Sigmoid colon (tissue), 7 donors: ENCODE results near the gene PHF21A. TPM values are rescaled to one million over a fixed set of nuclear protein-coding genes. Genes with fewer than 3 reads are reported as not detected.

Experiments used
- DNase-seq: peaks from one replicate; pipeline ENCODE4 v3.0.0-alpha.2; 2019
- H3K27ac ChIP-seq, 4 donors: fragments of 200-600 bp; sonication (generic); one replicate each; pipeline ENCODE4 v1.5.1; 2016 to 2019; ENCODE audit warnings: mild to moderate bottlenecking in 1 of 4
- H3K27me3 ChIP-seq, 3 donors: fragments of 200-600 bp; sonication (generic); one replicate each; pipeline ENCODE4 v1.5.1; 2019; ENCODE audit warnings: mild to moderate bottlenecking in 1 of 3
- H3K36me3 ChIP-seq, 4 donors: fragments of 200-600 bp; sonication (generic); one replicate each; pipeline ENCODE4 v1.5.1; 2016 to 2019
- H3K4me1 ChIP-seq, 4 donors: fragments of 200-600 bp; sonication (generic); one replicate each; pipeline ENCODE4 v1.5.1; 2017 to 2019
- H3K4me3 ChIP-seq, 4 donors: fragments of 200-600 bp; sonication (generic); one replicate each; pipeline ENCODE4 v1.5.1; 2017 to 2019; ENCODE audit warnings: mild to moderate bottlenecking in 2 of 4, moderate library complexity in 1 of 4
- H3K9me3 ChIP-seq, 4 donors: fragments of 200-600 bp in 3 of 4; sonication (generic) in 3 of 4; one replicate each; pipeline versions ENCODE4 v1.5.1 to v1.6.1; 2013 to 2019
- EP300 ChIP-seq, 4 donors: sonication (generic); formaldehyde crosslinking; IDR thresholded peaks; one replicate each; pipeline ENCODE4 v1.6.1; 2017; ENCODE audit warnings: antibody characterized with exemption in 4 of 4
- POLR2A ChIP-seq, 2 donors: fragments of 450-650 bp; IDR thresholded peaks; one replicate each; pipeline ENCODE4 v1.6.1; 2016; ENCODE audit warnings: antibody characterized with exemption in 2 of 2, mild to moderate bottlenecking in 2 of 2, moderate library complexity in 2 of 2
- POLR2AphosphoS5 ChIP-seq, 4 donors: sonication (generic); formaldehyde crosslinking; IDR thresholded peaks; one replicate each; pipeline ENCODE4 v1.6.1; 2017; ENCODE audit warnings: antibody characterized with exemption in 4 of 4
- WGBS, 2 donors: extraction: QIAGEN DNeasy Blood & Tissue Kit; methylation state at CpG; one replicate each; pipeline ENCODE4 v1.1.7; 2013; 5-methylcytosine and 5-hydroxymethylcytosine counted together
- intact Hi-C: fragments of 100-400 bp; cut with DNase I; formaldehyde crosslinking; loops from one replicate; pipeline ENCODE4 v1.15.1; 2023
- polyA plus RNA-seq, 3 donors: library from polyadenylated mRNA; stranded (reverse); fragments of 200-250 nt; gene quantifications; one replicate each; pipeline ENCODE4 v1.2.3, GENCODE V29; 2013
- total RNA-seq, 4 donors: library from RNA; depleted of rRNA; stranded (reverse); fragments of >200 nt; gene quantifications; one replicate each; pipeline ENCODE4 v1.1.0, GENCODE V29; 2016
- TF ChIP-seq, protein P1 (sequence below), 4 experiments: fragments of 450-650 bp in 3 of 4; fragments of 200-600 bp in 1 of 4; IDR thresholded peaks; one replicate each; pipeline ENCODE4 v1.5.1; 2016 to 2019; ENCODE audit warnings: antibody characterized with exemption in 4 of 4, mild to moderate bottlenecking in 3 of 4, moderate library complexity in 2 of 4
- donor health status: healthy with polysubstance abuse.
- donor health status: Bipolar disorder and iron deficiency.
- donor health status: healthy.

The PHF21A gene
- total and polyA plus RNA-seq, 7 donors = 5.3 to 58.6 (median 30.3) TPM

DNA sequence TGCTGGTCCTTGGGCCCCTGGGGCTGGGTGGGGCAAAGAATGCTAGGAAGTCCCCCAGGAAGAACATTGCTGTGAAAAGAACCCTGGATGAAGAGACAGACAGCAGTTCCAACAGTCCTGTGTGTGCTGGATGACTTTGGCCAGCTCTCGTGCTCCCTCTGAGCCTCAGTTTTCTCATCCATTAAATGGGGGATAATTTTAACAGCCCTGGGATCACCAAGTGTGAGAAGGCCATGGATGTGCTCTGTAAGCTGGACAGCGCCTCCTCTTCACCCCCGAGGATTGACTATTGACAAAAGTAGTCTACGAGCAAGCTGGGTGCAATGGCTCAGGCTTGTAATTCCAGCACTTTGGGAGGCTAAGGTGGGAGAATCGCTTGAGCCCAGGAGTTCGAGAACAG is 196.3 kb downstream of the PHF21A start:
- no peaks in the 10 kb centered on the region for H3K36me3 ChIP-seq
- H3K27me3 ChIP-seq = peaks cover 15 to 40% (median 20%) of the 10 kb centered on the region in 3 donors
- TF ChIP-seq POLR2A (IDR thresholded peaks at IDR 0.05) (no peak), EP300 (IDR thresholded peaks at IDR 0.05) (no peak), POLR2AphosphoS5 (IDR thresholded peaks at IDR 0.05) (no peak)
- TF ChIP-seq, protein P1, sequence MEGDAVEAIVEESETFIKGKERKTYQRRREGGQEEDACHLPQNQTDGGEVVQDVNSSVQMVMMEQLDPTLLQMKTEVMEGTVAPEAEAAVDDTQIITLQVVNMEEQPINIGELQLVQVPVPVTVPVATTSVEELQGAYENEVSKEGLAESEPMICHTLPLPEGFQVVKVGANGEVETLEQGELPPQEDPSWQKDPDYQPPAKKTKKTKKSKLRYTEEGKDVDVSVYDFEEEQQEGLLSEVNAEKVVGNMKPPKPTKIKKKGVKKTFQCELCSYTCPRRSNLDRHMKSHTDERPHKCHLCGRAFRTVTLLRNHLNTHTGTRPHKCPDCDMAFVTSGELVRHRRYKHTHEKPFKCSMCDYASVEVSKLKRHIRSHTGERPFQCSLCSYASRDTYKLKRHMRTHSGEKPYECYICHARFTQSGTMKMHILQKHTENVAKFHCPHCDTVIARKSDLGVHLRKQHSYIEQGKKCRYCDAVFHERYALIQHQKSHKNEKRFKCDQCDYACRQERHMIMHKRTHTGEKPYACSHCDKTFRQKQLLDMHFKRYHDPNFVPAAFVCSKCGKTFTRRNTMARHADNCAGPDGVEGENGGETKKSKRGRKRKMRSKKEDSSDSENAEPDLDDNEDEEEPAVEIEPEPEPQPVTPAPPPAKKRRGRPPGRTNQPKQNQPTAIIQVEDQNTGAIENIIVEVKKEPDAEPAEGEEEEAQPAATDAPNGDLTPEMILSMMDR (IDR thresholded peaks at IDR 0.05) = no peak
- intact Hi-C loops = no loop called here
- no peaks in the 10 kb centered on the region for H3K9me3 ChIP-seq
- DNase-seq = no peak
- WGBS, 2 donors = 90 to 93% methylated on average over 6 of the region's 6 CpGs
- H3K27ac ChIP-seq = no peak overlapping the region
- H3K4me3 ChIP-seq = no peak overlapping the region
- H3K4me1 ChIP-seq = peaks cover 0 to 18% (median 17%) of the 10 kb centered on the region in 4 donors

DNA sequence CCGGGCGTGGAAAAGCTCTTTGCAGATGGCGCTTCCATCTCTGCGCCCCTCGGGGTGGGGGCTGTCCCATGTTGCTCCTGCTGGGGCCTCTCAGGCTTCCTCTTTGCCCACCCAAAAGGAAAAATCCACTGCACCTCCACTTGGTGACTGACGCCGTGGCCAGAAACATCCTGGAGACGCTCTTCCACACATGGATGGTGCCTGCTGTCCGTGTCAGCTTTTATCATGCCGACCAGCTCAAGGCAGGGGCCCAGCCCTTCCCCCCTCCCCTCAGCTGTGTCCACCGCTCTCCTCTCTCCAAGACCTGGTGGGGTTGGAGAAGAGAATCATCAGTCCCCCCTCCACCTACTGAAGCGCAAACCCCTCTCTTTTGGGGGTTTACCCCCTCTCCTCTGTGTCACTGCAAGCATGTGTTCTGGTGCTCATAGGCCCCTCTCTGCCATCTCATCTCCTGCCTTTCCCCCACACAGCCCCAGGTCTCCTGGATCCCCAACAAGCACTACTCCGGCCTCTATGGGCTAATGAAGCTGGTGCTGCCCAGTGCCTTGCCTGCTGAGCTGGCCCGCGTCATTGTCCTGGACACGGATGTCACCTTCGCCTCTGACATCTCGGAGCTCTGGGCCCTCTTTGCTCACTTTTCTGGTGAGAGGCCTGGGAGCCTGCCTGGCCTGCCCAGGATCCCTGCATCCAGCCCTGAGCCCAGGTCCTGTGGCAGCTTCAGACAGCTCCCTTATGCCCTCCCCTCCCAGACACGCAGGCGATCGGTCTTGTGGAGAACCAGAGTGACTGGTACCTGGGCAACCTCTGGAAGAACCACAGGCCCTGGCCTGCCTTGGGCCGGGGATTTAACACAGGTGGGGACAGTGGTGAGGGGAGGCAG is 197.0 kb downstream of the PHF21A start:
- H3K36me3 ChIP-seq = no peaks in the 10 kb centered on the region
- peaks cover 15 to 40% (median 20%) of the 10 kb centered on the region in 3 donors for H3K27me3 ChIP-seq
- peak; percentile 57 for DNase-seq
- peaks cover 0 to 18% (median 17%) of the 10 kb centered on the region in 4 donors for H3K4me1 ChIP-seq
- no peak for TF ChIP-seq EP300 (IDR thresholded peaks at IDR 0.05)
- TF ChIP-seq, protein P1 (IDR thresholded peaks at IDR 0.05) = no peak
- TF ChIP-seq POLR2AphosphoS5 (IDR thresholded peaks at IDR 0.05) = no peak
- TF ChIP-seq POLR2A (IDR thresholded peaks at IDR 0.05) = no peak
- WGBS, 2 donors = 77 to 89% methylated on average over 22 of the region's 22 CpGs
- no peak overlapping the region for H3K27ac ChIP-seq
- no peak overlapping the region for H3K4me3 ChIP-seq
- intact Hi-C loops = no loop called here
- H3K9me3 ChIP-seq = no peaks in the 10 kb centered on the region

DNA sequence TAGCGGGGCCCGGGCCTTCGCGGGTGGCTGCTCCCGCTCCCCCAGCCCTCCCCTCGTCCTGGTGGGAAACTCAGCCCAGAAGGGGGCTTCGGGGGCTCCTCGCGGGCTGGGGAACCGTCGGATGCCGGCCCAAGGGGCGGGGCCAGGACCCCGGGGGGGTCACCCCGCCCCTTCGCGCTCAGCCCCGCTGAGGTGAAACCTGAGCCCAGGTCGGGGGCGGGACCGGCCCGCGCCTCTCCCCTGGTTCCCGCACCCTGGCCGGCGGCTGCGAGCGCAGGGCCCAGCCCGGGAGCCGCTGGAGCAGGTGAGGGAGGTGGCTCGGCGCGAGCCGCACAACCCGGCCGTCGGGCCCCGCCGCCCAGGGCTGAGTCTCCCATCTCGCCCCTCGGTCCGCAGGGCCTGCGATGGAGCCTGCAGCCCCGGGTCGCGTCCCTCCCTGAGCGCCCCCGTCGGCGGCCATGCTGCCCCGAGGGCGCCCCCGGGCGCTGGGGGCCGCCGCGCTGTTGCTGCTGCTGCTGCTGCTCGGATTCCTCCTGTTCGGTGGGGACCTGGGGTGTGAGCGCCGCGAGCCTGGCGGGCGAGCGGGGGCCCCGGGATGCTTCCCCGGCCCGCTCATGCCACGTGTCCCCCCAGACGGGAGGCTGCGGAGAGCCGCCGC is 198.7 kb downstream of the PHF21A start, which contains the start of gene LARGE2:
TSS of gene LARGE2 (plus strand) at position 232 of the 658 bp plus-strand sequence. CDS start at position 459, 227 bp downstream.
- no peak for DNase-seq
- Histone ChIP-seq H3K36me3 (no peaks in the 10 kb centered on the region), H3K9me3 (no peaks in the 10 kb centered on the region), H3K27ac (no peak within 1 kb of the TSS), H3K4me3 (peak within 1 kb of the TSS in 3 of 4 donors; percentile 22 to 38 (median 37)), H3K27me3 (peaks cover 15 to 40% (median 20%) of the 10 kb centered on the region in 3 donors), H3K4me1 (peaks cover 0 to 21% (median 19%) of the 10 kb centered on the region in 4 donors)
- intact Hi-C loops = no loop called here
- TF ChIP-seq POLR2A (IDR thresholded peaks at IDR 0.05) (no peak), EP300 (IDR thresholded peaks at IDR 0.05) (no peak), POLR2AphosphoS5 (IDR thresholded peaks at IDR 0.05) (no peak)
- TF ChIP-seq, protein P1 (IDR thresholded peaks at IDR 0.05) = no peak
- 1% methylated on average over 73 of the region's 73 CpGs for whole genome bisulfite sequencing, 2 donors

DNA sequence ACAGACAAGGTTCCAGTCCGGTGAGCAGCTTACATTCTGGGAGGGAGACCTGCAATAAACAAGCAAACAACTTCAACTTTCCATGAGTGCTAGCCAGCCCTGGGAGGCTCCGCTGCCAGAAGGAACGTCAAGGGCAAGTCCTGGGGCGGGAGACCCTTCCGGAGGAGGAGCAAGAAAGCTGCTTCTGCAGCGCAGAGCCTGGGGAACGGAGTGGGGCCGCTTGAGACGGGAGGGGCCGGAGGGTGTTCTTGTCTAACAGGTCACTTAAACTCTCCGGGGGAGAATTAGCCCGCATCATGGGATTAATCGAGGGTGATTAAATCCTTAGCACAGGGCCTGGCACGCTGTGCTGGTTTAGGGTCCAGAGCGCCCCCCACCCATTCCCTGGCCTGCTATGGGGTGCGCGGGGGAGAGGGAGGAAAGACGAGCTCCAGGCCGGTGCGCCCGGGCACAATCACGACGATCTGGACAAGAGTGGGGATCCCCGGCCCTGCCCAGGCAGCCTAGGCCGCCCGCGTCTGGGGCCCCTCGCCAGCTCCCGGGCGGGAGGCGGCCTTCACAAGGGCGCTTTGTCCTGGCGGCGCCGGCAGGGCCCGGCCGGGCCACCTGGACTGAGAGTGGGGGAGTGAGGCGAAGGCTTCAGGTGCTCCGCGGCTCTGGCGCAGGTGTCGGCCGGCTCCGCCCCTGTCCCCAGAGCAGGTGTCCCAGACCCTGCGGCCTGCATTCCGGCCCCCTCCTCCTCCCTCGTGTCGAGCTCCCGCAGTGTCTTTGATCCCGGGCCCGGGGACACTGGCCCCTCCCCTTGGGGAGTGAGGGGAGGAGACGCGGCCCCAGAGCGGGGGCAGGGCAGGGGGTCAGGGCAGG is 199.5 kb downstream of the PHF21A start:
- peaks cover 0 to 28% (median 25%) of the 10 kb centered on the region in 4 donors for H3K4me1 ChIP-seq
- H3K4me3 ChIP-seq = peak overlapping the region in 3 of 4 donors; percentile 22 to 38 (median 37)
- H3K9me3 ChIP-seq = no peaks in the 10 kb centered on the region
- DNase-seq = peak; percentile 63
- H3K27ac ChIP-seq = no peak overlapping the region
- WGBS, 2 donors = 10 to 33% methylated on average over 54 of the region's 54 CpGs
- intact Hi-C loops = no loop called here
- TF ChIP-seq POLR2AphosphoS5 (IDR thresholded peaks at IDR 0.05) (no peak), EP300 (IDR thresholded peaks at IDR 0.05) (no peak), POLR2A (IDR thresholded peaks at IDR 0.05) (no peak)
- TF ChIP-seq, protein P1 (IDR thresholded peaks at IDR 0.05) = no peak
- no peaks in the 10 kb centered on the region for H3K36me3 ChIP-seq
- peaks cover 15 to 38% (median 20%) of the 10 kb centered on the region in 3 donors for H3K27me3 ChIP-seq
